NCI-H146 (cell line): ENCODE measurements around the gene HAGHL.
A peak's percentile ranks its signal among the peaks of the same experiment; 100 is the strongest.
"Not testable (repeated sequence)": the region's sequence is repeated elsewhere in the genome, so short reads cannot be mapped to it uniquely, and the experiment has no call there.

Experiments
- DNase-seq: peaks from one replicate; lab custom pipeline; 2025; lab: John Stamatoyannopoulos, UW

The HAGHL gene

GRCh38 chr16:774086-775001 lies 47.4 kb downstream of the HAGHL start:
- DNase-seq = peak; percentile 32

GRCh38 chr16:775236-775796 lies 48.4 kb downstream of the HAGHL start:
- peak; percentile 58 for DNase-seq

DNA sequence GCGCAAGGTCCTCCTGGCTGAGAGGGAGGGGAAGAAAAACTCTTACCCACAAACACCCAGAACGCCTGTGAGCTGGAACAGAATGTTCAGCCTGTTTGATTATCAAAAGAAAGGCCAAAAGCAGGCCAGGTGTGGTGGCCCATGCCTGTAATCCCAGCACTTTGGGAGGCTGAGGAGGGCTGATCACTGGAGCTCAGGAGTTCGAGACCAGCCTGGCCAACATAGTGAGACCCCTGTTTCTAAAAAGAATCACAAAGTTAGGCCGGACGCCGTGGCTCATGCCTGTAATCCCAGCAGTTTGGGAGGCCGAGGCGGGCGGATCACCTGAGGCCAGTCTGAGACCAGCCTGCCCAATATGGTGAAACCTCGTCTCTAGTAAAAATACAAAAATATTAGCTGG lies 49.4 kb downstream of the HAGHL start:
- DNase-seq = not testable (repeated sequence)

DNA sequence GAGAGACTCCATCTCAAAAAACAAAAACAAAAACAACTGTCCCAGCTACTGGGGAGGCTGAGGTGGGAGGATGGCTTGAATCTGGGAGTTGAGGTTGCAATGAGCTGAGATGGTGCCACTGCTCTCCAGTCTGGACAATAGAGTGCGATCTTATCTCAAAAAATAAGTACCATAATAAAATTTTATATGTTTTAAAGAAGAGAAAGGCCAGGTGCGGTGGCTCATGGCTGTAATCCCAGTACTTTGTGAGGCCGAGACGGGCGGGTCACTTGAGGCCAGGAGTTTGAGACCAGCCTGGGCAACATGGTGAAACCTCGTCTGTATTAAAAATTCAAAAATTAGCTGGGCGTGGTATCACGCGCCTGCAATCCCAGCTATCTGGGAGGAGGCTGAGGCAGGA lies 49.9 kb downstream of the HAGHL start:
- no peak for DNase-seq

DNA sequence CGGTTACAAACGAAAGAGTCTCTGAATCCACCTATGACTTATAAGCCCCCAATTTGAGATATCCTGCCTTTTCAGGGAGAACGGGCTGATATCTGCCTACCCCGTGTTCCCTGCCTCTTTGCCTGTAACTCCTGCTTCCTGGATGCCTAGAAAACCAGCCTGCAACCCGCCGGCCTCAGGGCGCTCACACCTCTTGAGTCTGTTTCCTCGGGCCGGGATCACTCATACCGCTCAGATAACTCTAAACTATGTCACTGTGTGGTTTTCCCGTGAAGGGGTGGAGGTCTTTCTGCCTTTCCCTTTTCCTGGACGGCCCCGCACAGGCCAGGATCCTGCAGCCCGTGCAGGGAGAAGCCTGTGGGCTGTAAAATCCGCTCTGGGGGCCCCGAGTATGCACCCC lies 50.9 kb downstream of the HAGHL start:
- DNase-seq = no peak

DNA sequence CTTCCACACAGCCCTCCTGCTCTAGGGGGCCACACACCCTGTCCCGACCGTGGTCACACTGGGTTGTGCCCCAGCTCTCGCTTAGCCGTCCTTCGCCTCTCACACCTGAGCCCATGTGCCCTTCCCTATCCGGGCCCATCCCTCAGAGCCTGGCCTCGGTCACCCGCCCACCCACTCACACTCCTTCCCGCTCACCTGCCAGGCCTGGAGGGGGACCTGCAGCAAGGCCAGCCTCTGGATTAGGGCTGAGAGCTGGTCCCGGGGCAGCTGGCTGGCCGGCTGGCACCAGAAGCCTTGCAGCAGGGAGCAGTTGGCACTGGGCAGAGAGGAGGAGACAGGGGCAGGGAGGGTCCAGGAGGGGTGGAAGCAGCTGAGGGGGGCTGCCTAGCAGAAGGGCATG lies 51.5 kb downstream of the HAGHL start:
- DNase-seq = no peak

- DNase-seq = no peak
These were observed 52.1 kb downstream of the HAGHL start for GRCh38 chr16:778909-779527.
